Measurements from ENCODE around the gene VIL1.

VIL1 gene

DNA sequence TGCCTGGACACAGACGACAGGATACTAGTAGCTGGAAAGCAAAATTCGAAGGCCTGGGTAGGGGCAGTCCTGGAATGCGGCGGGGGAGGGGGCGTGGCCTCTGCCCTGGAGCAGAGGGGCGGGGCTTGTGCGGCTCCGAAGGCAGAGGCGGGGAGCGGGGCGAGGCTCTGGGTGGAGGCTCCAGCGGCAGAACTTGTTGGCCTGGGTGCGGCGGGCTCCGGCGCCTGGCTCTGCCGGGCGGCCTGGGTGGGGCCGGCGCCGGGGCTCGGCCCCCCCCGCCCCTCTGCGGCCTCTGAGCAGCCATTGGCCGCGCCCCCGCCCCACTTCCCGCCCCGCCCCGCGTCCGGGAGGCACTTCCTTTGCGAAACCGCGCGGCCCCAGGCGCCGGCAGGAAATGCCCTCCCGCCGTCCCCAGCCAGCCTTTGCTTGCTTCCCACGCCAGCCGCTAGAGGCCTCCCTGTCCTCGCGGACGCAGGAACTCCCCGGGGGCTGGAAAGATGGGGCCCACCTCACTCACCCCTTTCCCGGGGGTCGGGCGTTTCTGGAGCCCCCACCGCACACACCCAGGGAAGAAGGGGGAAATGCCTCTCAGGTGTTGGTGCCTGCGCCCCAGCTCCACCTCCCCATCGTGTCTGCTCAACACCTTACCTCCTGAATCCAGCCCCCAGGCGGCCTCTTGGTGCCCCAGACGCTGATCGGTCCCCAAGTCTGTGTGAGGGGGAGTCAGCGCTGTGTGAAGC, 12.5 kb upstream of the VIL1 start:
- DNase-seq (ENCODE audit: low read depth in 2 of 2) = peak; percentile 79 to 86

- DNase-seq (ENCODE audit: low read depth in 2 of 2) = no peak
Observed at GRCh38 chr2:218406949-218407618, 11.8 kb upstream of the VIL1 start.

GRCh38 chr2:218407717-218408116, 11.2 kb upstream of the VIL1 start:
- no peak for DNase-seq (ENCODE audit: low read depth in 2 of 2)

GRCh38 chr2:218418321-218418716, 604 bp upstream of the VIL1 start:
- DNase-seq (ENCODE audit: low read depth in 2 of 2) = no peak

- DNase-seq (ENCODE audit: low read depth in 2 of 2) = no peak
Observed at GRCh38 chr2:218419630-218420216, 800 bp downstream of the VIL1 start.

DNA sequence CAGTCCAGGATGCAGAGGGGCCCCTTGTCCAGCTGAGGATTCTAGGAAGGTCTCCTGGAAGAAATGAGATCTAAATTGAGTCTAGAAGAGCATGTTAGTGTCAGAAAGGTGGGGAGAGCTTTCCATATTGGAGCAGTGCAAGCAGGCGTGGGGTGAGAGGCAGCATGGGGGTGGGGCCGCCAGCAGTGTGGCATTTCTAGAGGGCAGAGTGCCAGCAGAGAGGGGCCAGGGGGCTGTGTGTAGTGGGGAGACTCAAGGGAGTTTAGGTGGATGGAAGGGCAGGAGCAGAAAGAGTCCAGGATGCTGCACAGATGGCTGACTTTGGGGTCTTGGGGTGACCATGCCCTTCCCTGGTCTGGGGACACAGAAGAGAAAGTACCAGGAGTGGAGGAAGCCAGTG, 2.1 kb downstream of the VIL1 start:
- no peak for DNase-seq (ENCODE audit: low read depth in 2 of 2)

DNA sequence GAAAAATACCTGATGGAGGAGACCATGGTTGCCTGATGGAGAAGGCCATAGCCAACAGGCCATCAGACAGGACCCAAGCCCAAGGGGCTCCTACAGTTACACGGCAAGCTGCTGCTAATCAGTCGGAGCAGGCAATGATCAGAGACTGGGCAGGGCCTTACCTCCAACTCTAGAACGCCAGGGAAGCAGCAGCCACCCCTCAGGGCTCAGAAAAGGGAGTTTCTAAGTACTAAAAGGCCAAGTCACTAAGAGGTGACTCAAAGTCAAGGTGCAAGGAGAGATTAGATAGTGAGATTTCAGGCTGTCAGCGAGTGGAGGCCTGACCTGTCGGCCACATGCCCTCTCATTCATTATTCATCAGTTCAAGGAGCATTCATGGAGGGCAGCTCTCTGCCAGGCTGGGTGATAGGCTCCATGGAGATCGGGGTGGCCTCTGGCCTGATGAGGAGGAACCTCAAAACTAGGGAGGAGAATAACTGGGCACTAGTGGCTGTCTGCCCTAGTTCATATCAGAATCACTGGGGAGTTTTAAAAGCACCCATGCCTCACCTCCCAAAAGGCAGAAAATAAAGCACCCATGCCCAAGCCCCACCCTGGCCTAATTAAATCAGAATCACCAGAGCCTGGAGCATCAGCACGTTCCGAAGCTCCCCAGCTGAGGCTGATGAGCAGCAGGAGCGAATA, 3.6 kb downstream of the VIL1 start:
- no peak for DNase-seq (ENCODE audit: low read depth in 2 of 2)

GRCh38 chr2:218423584-218423983, 4.7 kb downstream of the VIL1 start:
- DNase-seq (ENCODE audit: low read depth in 2 of 2) = no peak

DNA sequence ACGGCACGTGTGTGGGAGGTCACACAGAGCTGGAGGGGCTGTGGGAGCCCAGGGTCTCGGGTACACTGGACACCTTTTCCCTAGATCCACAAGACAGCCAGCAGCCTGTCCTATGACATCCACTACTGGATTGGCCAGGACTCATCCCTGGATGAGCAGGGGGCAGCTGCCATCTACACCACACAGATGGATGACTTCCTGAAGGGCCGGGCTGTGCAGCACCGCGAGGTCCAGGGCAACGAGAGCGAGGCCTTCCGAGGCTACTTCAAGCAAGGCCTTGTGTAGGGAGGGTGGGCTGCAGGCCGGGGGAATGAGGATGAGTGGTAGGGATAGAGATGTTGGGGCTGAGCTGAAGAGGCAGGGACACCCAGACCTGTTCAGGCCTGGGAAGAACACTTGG, 6.6 kb downstream of the VIL1 start:
- no peak for DNase-seq (ENCODE audit: low read depth in 2 of 2)

- DNase-seq (ENCODE audit: low read depth in 2 of 2) = no peak
Observed at GRCh38 chr2:218427741-218428140, 8.8 kb downstream of the VIL1 start.

- no peak for DNase-seq (ENCODE audit: low read depth in 2 of 2)
Observed at GRCh38 chr2:218428846-218429558, 10.1 kb downstream of the VIL1 start.

GRCh38 chr2:218429911-218430692, 11.2 kb downstream of the VIL1 start:
- DNase-seq (ENCODE audit: low read depth in 2 of 2) = no peak

- no peak for DNase-seq (ENCODE audit: low read depth in 2 of 2)
Observed at GRCh38 chr2:218430721-218431120, 11.8 kb downstream of the VIL1 start.

DNA sequence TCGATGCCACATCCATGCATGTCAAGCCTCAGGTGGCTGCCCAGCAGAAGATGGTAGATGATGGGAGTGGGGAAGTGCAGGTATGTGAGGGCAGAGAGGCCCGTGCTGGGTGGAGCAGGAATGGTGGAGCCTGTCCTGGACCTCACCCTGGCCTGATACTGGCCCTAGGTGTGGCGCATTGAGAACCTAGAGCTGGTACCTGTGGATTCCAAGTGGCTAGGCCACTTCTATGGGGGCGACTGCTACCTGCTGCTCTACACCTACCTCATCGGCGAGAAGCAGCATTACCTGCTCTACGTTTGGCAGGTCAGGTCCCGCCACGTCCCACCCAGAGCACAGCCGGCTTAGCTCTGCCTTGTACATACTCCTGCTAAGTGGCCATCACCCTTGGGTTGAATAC, 13.0 kb downstream of the VIL1 start:
- no peak for DNase-seq (ENCODE audit: low read depth in 2 of 2)

- DNase-seq (ENCODE audit: low read depth in 2 of 2) = no peak
Observed at GRCh38 chr2:218432676-218433365, 13.9 kb downstream of the VIL1 start.

- no peak for DNase-seq (ENCODE audit: low read depth in 2 of 2)
Observed at GRCh38 chr2:218434456-218434855, 15.5 kb downstream of the VIL1 start.

- no peak for DNase-seq (ENCODE audit: low read depth in 2 of 2)
Observed at GRCh38 chr2:218435003-218435982, 16.4 kb downstream of the VIL1 start.

GRCh38 chr2:218436992-218437391, 18.1 kb downstream of the VIL1 start:
- no peak for DNase-seq (ENCODE audit: low read depth in 2 of 2)

- DNase-seq (ENCODE audit: low read depth in 2 of 2) = no peak
Observed at GRCh38 chr2:218437969-218438368, 19.0 kb downstream of the VIL1 start.
